Aorta (tissue), 5 donors: Measurements from ENCODE around the gene DNAJC25. TPM values are rescaled to one million over a fixed set of nuclear protein-coding genes. Genes with fewer than 3 reads are reported as not detected.
"Not testable (repeated sequence)": the region's sequence is repeated elsewhere in the genome, so short reads cannot be mapped to it uniquely, and the experiment has no call there.

Experiments used
- ATAC-seq: fragments of 200-7000 bp; cut with Tn5 transposase; one replicate; pipeline ENCODE4 v1.9.1; 2022; ENCODE audit warnings: moderate library complexity; ENCODE audit not compliant: low FRiP score
- DNase-seq, 2 donors: peaks; one replicate each; pipeline ENCODE4 v3.0.0-alpha.2; 2020
- H3K27ac ChIP-seq, 2 donors: one replicate each; pipeline ENCODE4 v1.5.1; 2013; ENCODE audit warnings: low read length in 2 of 2, mild to moderate bottlenecking in 2 of 2, moderate library complexity in 2 of 2, control low read depth in 1 of 2, inconsistent platforms in 1 of 2, low read depth in 1 of 2
- H3K27me3 ChIP-seq, 2 donors: one replicate each; pipeline ENCODE4 v1.6.1; 2013; ENCODE audit warnings: control low read depth in 1 of 2, low read length in 1 of 2, mild to moderate bottlenecking in 1 of 2, moderate library complexity in 1 of 2; ENCODE audit not compliant: insufficient read depth in 2 of 2, control insufficient read depth in 1 of 2
- H3K36me3 ChIP-seq, 2 donors: one replicate each; pipeline ENCODE4 v1.6.1; 2013; ENCODE audit warnings: control low read depth in 1 of 2, low read length in 1 of 2, mild to moderate bottlenecking in 1 of 2; ENCODE audit not compliant: insufficient read depth in 2 of 2, control insufficient read depth in 1 of 2
- H3K4me1 ChIP-seq, 2 donors: one replicate each; pipeline ENCODE4 v1.6.1; 2013; ENCODE audit warnings: low read length in 2 of 2, control low read depth in 1 of 2, mild to moderate bottlenecking in 1 of 2, moderate library complexity in 1 of 2; ENCODE audit not compliant: insufficient read depth in 2 of 2, control insufficient read depth in 1 of 2
- H3K4me3 ChIP-seq, 2 donors: one replicate each; pipeline ENCODE4 v1.5.1; 2013; ENCODE audit warnings: low read length in 2 of 2, control low read depth in 1 of 2, mild to moderate bottlenecking in 1 of 2
- H3K9me3 ChIP-seq: one replicate; pipeline ENCODE4 v1.6.1; 2013; ENCODE audit warnings: mild to moderate bottlenecking, low read length; ENCODE audit not compliant: control insufficient read depth
- WGBS, 2 donors: extraction: QIAGEN DNeasy Blood & Tissue Kit; methylation state at CpG; one replicate each; pipeline ENCODE4 v1.1.7; 2013; 5-methylcytosine and 5-hydroxymethylcytosine counted together
- intact Hi-C, 2 donors: fragments of 100-400 bp; cut with DNase I; formaldehyde crosslinking; loops; one replicate each; pipeline versions ENCODE4 v1.14.2 to v1.15.0; 2022
- polyA plus RNA-seq, 2 donors: library from polyadenylated mRNA; stranded (reverse); fragments of 200-250 nt; gene quantifications; one replicate each; pipeline ENCODE4 v1.2.3, GENCODE V29; 2013
- total RNA-seq, 2 donors: library from RNA; stranded (reverse); fragmentation: NEBNext Ultra II Directional; extraction: Animal tissue kit (Norgen Biotek cat#: 25700); gene quantifications; one replicate each; pipeline ENCODE4 v1.2.1, GENCODE V29; 2021
- donor health status: healthy with polysubstance abuse.
- donor health status: Bipolar disorder and iron deficiency.
- donor health status: DM: no; HTN: no; CAD: no.
- donor health status: DM: no; HTN: no; CAD: no.
- donor health status: DM: yes; HTN: yes; CAD: no.

The DNAJC25 gene
- total and polyA plus RNA-seq, 4 donors = 5.0 to 6.0 (median 5.4) TPM

DNA sequence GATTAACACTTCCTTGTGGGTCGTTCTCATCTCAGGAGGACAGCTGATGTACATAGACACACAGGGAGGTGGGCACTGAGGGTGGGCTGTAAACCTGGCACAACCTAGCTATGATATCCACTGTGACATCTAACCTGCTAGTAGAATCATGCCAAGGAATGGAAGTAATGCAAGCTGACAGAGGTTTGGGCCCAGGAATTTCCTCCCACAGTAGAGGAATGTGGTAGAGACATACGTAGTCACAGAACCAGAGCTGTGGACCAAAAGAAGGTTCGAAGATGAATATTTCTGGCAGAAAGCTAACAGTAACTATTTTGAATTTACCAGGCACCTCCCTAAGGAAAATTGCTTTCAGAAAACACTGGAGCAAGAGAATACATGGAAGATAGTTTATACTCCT lies 15.2 kb upstream of the DNAJC25 start:
- Histone ChIP-seq H3K36me3 (no peaks in the 10 kb centered on the region), H3K4me3 (no peak overlapping the region), H3K9me3 (no peaks in the 10 kb centered on the region), H3K27ac (no peak overlapping the region), H3K4me1 (no peaks in the 10 kb centered on the region), H3K27me3 (no peaks in the 10 kb centered on the region)
- ATAC-seq (no peak), DNase-seq (no peak)
- WGBS, 2 donors = 41 to 46% methylated on average over 3 of the region's 3 CpGs
- intact Hi-C loops = no loop called here

GRCh38 chr9:111617349-111617748 lies 13.8 kb upstream of the DNAJC25 start:
- H3K4me1 ChIP-seq, intact Hi-C loops: not testable (repeated sequence)

GRCh38 chr9:111621895-111622480 lies 9.1 kb upstream of the DNAJC25 start:
- H3K9me3 ChIP-seq = no peaks in the 10 kb centered on the region
- H3K27ac ChIP-seq = no peak overlapping the region
- no peaks in the 10 kb centered on the region for H3K36me3 ChIP-seq
- intact Hi-C loops = no loop called here
- no peak overlapping the region for H3K4me3 ChIP-seq
- no peaks in the 10 kb centered on the region for H3K27me3 ChIP-seq
- ATAC-seq (peak; percentile 82), DNase-seq (no peak)
- 41 to 43% methylated on average over 2 of the region's 2 CpGs for WGBS, 2 donors
- H3K4me1 ChIP-seq = no peaks in the 10 kb centered on the region

More at GRCh38 chr9:111617349-111617748, 13.8 kb upstream of the DNAJC25 start:
- H3K27me3 ChIP-seq, H3K27ac ChIP-seq, H3K36me3 ChIP-seq, ATAC-seq, DNase-seq, H3K9me3 ChIP-seq, H3K4me3 ChIP-seq: not testable (repeated sequence)
- WGBS, 2 donors = 94 to 95% methylated on average over 22 to 29 of the region's 29 CpGs

GRCh38 chr9:111622626-111623025 lies 8.5 kb upstream of the DNAJC25 start:
- ATAC-seq (no peak), DNase-seq (peak in 1 of 2 donors; percentile 70)
- H3K9me3 ChIP-seq = no peaks in the 10 kb centered on the region
- H3K27me3 ChIP-seq = no peaks in the 10 kb centered on the region
- no peak overlapping the region for H3K4me3 ChIP-seq
- no peak overlapping the region for H3K27ac ChIP-seq
- no peaks in the 10 kb centered on the region for H3K36me3 ChIP-seq
- no peaks in the 10 kb centered on the region for H3K4me1 ChIP-seq
- WGBS, 2 donors = 34 to 40% methylated on average over 3 of the region's 3 CpGs
- intact Hi-C loops = no loop called here

- intact Hi-C loops = no loop called here
- WGBS, 2 donors = 58% methylated on average over 7 of the region's 7 CpGs
- no peaks in the 10 kb centered on the region for H3K27me3 ChIP-seq
- no peak overlapping the region for H3K4me3 ChIP-seq
- no peaks in the 10 kb centered on the region for H3K36me3 ChIP-seq
- no peak for DNase-seq
- no peak for ATAC-seq
- no peak overlapping the region for H3K27ac ChIP-seq
- no peaks in the 10 kb centered on the region for H3K9me3 ChIP-seq
- H3K4me1 ChIP-seq = peaks cover 0 to 4% of the 10 kb centered on the region in 2 donors
Measured at GRCh38 chr9:111627260-111627963, 3.7 kb upstream of the DNAJC25 start.

DNA sequence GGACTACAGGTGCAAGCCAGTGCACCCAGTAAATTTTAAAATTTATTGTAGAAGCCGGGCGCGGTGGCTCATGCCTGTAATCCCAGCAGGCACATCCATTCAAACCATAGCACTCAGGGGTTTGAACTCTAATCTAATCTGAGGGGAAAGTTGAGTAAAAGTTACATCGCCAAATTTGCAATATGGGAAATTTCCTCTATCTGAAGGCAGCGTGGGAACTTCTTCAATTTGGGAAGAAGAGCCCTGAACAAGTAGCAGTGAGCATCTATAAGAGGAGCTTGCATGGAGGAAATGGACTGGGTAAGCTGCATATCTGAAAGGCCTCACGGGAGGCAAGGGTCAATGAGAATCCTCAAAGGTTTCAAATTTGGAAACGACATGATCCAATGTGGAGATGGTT lies 2.7 kb upstream of the DNAJC25 start:
- Histone ChIP-seq H3K36me3 (no peaks in the 10 kb centered on the region), H3K27ac (no peak overlapping the region), H3K27me3 (no peaks in the 10 kb centered on the region), H3K4me3 (no peak overlapping the region), H3K9me3 (no peaks in the 10 kb centered on the region), H3K4me1 (peaks cover 3 to 10% of the 10 kb centered on the region in 2 donors)
- intact Hi-C loops = no loop called here
- DNase-seq (no peak), ATAC-seq (no peak)
- WGBS, 2 donors = 86% methylated on average over 7 of the region's 7 CpGs

DNA sequence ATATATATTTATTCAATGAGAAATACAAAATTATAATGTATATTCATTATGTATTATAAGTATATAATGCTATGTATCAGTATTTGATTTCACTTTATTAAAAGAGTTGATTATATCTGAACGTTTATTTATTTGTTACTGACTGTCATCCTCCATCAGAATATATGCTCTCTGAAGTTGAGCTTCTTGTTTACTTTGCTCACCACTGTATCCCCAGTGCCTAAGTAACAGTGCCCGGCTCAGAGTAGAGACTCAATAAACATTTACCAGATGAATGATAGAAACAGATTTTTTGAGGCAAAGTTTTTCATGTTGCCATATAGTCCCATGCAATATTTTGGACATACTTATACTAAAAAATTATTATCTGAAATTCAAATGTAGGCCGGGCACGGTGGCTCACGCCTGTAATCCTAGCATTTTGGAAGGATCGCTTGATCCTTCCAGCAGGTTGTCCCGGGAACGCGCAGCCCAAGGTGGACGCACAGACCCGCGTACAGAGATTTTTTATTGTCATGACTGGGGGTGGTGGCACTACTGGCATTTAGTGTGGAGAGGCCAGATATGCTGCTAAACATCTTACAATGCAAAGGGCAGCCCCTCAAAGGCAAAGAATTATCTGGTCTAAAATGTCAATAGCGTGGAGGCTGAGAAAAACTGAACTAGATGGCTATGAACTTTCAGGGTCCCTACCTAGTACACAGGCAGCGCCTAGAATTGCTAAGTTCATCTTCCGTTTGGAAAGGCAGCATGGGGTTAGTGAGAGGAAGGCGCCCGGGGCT lies 761 bp upstream of the DNAJC25 start:
- H3K27ac ChIP-seq = no peak overlapping the region
- H3K4me3 ChIP-seq = peak overlapping the region; percentile 39 to 53
- WGBS, 2 donors = 5 to 6% methylated on average over 17 of the region's 17 CpGs
- H3K9me3 ChIP-seq = no peaks in the 10 kb centered on the region
- intact Hi-C loops = no loop called here
- DNase-seq = no peak
- no peaks in the 10 kb centered on the region for H3K27me3 ChIP-seq
- ATAC-seq = peak; percentile 24
- peaks cover 3 to 10% of the 10 kb centered on the region in 2 donors for H3K4me1 ChIP-seq
- no peaks in the 10 kb centered on the region for H3K36me3 ChIP-seq

- Histone ChIP-seq H3K4me3 (peak overlapping the region; percentile 39 to 53), H3K9me3 (no peaks in the 10 kb centered on the region), H3K36me3 (no peaks in the 10 kb centered on the region), H3K27me3 (no peaks in the 10 kb centered on the region), H3K27ac (no peak overlapping the region), H3K4me1 (peaks cover 3 to 10% of the 10 kb centered on the region in 2 donors)
- intact Hi-C loops = no loop called here
- ATAC-seq (no peak), DNase-seq (no peak)
- WGBS, 2 donors = 0% methylated on average over 14 of the region's 14 CpGs
Measured at GRCh38 chr9:111630964-111631213, 245 bp upstream of the DNAJC25 start.

DNA sequence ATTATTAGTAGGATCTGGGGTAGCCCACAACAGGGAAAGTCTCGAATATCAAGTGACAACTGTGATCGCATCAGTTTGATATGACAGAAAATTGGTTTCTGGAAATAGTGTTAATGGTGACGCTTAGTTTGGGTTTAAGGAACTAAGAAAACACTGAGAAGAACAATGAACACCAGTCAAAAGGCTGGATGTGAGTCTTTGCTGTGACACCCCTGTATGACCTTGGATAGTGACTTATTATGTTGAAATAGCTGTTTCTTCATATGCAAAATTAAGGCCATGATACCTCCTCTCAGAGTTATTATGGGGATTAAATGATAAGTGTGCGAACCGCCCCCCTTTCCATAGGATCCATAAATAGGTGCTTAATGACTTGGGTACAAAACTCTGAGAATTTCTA lies 926 bp downstream of the DNAJC25 start:
- Histone ChIP-seq H3K4me1 (peaks cover 3 to 10% of the 10 kb centered on the region in 2 donors), H3K9me3 (no peaks in the 10 kb centered on the region), H3K36me3 (no peaks in the 10 kb centered on the region), H3K4me3 (peak overlapping the region; percentile 62 to 93), H3K27me3 (no peaks in the 10 kb centered on the region), H3K27ac (no peak overlapping the region)
- WGBS, 2 donors = 31 to 35% methylated on average over 5 of the region's 5 CpGs
- DNase-seq (no peak), ATAC-seq (no peak)
- intact Hi-C loops = no loop called here
